Measurements from ENCODE around the gene TUT4. TPM values are rescaled to one million over a fixed set of nuclear protein-coding genes. Genes with fewer than 3 reads are reported as not detected.

TUT4 gene
- total and polyA plus RNA-seq, 2 donors (not counting 3 experiments of a cell fraction or from before 2014, with no cell fraction given), result 24.7 to 41.2 TPM

GRCh38 chr1:52511439-52511838, 41.5 kb downstream of the TUT4 start:
- BruUV-seq (replicated peaks), result no TSS peak
- DNase-seq (ENCODE audit: low read depth, low spot score) (no peak), FAIRE-seq (no peak)
- Histone ChIP-seq H3K4me1 (ENCODE audit: control insufficient read depth, extremely low read depth, insufficient read depth, low read length) (no peaks in the 10 kb centered on the region), H3K9me3 (replicated peaks; ENCODE audit: control insufficient read depth, insufficient read depth, low read length) (no peaks in the 10 kb centered on the region), H4K20me1 (replicated peaks; ENCODE audit: control insufficient read depth, extremely low read depth, insufficient read depth, low read length) (no peaks in the 10 kb centered on the region), H3K27me3 (ENCODE audit: control insufficient read depth in 2 of 2, insufficient read depth in 2 of 2, low read length in 2 of 2) (no peaks in the 10 kb centered on the region), H3K9ac (replicated peaks; ENCODE audit: extremely low read depth, insufficient read depth, low read length) (no peak overlapping the region), H3K4me2 (ENCODE audit: insufficient read depth, low read length) (no peak overlapping the region), H3K36me3 (ENCODE audit: control insufficient read depth in 2 of 2, extremely low read depth in 1 of 2, insufficient read depth in 2 of 2, low read length in 2 of 2) (peaks cover 0 to 4% of the 10 kb centered on the region in 2 experiments), H3K9me1 (replicated peaks; ENCODE audit: control insufficient read depth, extremely low read depth, insufficient read depth, low read length) (no peaks in the 10 kb centered on the region), H3K79me2 (ENCODE audit: control insufficient read depth, insufficient read depth, low read length) (no peaks in the 10 kb centered on the region), H3K27ac (ENCODE audit: insufficient read depth, low read depth, low read length) (no peak overlapping the region), H3K4me3 (replicated peaks in 1 of 3; ENCODE audit: insufficient read depth in 1 of 3, low read depth in 1 of 3, low read length in 3 of 3) (no peak overlapping the region), H2AFZ (ENCODE audit: low read depth, low read length) (no peak overlapping the region)
- dilution Hi-C loops (cut with MboI; ENCODE audit: extremely low pct_ligation_motif_present, low sequenced_read_pairs), result no loop called here
- CTCF ChIA-PET, result interaction anchor here (1.3 kb wide), 1 partner anchor 16 kb away, joined by 3 read pairs; no protein-coding TSS in a partner anchor
- intact Hi-C loops (cut with micrococcal nuclease), result loop anchor here (10.0 kb wide), 1 partner anchor 57 kb away; no protein-coding TSS in a partner anchor
- TF ChIP-seq POLR2AphosphoS5 (IDR thresholded peaks at IDR 0.05; ENCODE audit: insufficient read depth, low read depth, low read length), result no peak
- no peak for TF ChIP-seq CTCF (IDR thresholded peaks at IDR 0.05; ENCODE audit: extremely low read depth in 1 of 2, insufficient read depth in 1 of 2, low read depth in 1 of 2, low read length in 2 of 2)
- no peak for TF ChIP-seq FOS (IDR thresholded peaks at IDR 0.05; ENCODE audit: borderline replicate concordance, insufficient read depth, low read length)
- no peak for TF ChIP-seq POLR2A (IDR thresholded peaks at IDR 0.05; ENCODE audit: low read depth, low read length)
- no peak for TF ChIP-seq GATA2 (IDR thresholded peaks at IDR 0.05; ENCODE audit: insufficient read depth, insufficient read length, low read depth, low read length)
- TF ChIP-seq JUN (IDR thresholded peaks at IDR 0.05; ENCODE audit: borderline replicate concordance, insufficient read depth, insufficient read length, low read depth), result no peak
- TF ChIP-seq EZH2 (IDR thresholded peaks at IDR 0.05; ENCODE audit: borderline replicate concordance, low read depth, low read length, severe bottlenecking), result no peak
- no peak for TF ChIP-seq MAX (IDR thresholded peaks at IDR 0.05; ENCODE audit: insufficient read depth, insufficient read length)
- no peak for TF ChIP-seq MYC (IDR thresholded peaks at IDR 0.05; ENCODE audit: low read depth, low read length)
- POLR2A ChIA-PET, result no interaction called here

All from endothelial cell of umbilical vein (primary cell).